GF-D8 (cell line): Measurements from ENCODE around the gene NOM1.
"Not testable (repeated sequence)": the region's sequence is repeated elsewhere in the genome, so short reads cannot be mapped to it uniquely, and the experiment has no call there.

Experiments
- DNase-seq: peaks from one replicate; lab custom pipeline; 2025; lab: John Stamatoyannopoulos, UW

Gene NOM1

DNA sequence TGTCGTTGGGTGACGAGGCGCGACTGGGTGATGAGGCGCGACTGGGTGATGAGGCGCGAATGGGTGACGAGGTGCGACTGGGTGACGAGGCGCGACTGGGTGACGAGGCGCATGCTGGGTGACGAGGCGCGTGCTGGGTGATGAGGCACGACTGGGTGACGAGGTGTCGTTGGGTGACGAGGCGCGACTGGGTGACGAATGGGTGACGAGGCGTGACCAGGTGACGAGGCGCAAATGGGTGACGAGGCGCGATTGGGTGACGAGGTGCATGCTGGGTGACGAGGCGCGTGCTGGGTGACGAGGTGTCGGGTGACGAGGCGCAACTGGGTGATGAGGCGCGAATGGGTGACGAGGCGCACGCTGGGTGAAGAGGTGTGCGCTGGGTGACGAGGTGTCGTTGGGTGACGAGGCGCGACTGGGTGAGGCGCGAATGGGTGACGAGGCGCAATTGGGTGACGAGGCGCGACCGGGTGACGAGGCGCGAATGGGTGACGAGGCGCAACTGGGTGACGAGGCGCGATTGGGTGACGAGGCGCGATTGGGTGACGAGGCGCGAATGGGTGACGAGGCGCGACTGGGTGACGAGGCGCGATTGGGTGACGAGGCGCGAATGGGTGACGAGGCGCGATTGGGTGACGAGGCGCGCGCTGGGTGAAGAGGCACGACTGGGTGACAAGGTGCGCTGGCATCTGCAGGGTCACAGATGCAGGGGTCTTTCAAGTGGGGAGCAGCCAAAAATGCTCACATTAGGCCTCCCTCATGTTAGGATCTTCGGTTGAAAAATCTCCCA is 7.9 kb upstream of the NOM1 start:
- no peak for DNase-seq

DNA sequence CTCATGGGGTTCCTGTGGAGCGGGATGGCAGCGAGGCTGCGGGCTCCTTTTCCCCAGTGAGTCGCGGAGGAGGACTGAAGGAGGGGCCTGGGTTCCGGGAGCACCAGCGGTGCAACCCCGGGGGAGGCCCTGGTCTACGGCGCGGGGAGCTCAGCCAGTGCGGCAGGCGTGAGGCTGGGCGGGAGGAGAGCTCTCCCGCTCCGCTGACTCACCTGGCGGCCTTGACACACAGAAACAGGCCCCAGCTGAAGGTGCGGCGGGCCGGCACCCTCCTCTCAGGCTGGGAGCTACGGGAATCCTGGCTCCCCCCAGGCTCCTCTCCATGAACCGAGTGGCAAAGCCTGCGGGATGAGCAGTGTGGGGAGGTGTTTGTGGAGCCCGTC is 6.8 kb upstream of the NOM1 start:
- no peak for DNase-seq

DNA sequence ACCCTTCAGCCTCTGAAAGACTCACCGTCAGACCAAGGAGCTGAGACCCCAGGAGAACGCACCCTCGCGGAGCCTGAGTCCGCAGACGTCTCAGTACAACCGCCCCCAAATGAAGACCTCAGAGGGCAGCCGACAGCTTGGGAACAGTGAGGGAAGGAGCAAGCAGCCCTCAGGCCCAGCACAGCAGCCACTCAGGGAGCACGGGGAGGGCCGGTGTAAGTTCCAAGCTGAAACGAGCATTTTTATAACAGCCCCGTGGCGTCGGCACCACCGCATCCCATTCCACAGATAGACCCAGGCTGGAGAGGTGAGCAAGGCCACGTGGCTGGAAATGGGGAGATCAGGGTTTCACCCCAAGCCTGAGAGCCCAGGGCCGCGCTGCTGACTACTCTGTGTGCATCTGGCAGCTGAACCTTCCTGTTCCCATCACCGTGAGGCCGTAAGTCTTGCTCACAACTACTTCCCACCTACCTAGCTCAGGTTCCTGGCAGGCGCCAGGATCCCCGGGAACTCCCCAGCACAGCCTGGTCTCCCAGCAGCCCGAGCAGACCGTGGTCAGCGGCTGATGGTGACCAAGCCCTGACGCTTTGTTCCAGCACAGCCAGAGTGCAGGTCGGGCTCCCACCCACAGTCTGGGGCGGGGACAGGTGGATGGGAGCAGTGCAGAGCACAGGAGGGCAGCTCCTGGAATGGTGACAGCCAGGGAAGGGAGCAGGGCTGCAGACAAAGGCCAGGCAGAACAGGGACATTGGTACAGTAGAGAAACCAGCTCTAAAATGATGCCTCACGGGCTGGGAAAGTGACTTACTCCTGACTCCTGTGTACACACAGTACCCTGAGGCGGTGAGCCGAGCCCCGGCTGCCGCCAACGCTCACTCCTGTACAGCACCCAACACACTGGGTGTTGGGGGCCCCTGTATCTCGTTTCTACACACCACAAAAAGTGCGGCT is 6.1 kb upstream of the NOM1 start:
- DNase-seq, result no peak

DNA sequence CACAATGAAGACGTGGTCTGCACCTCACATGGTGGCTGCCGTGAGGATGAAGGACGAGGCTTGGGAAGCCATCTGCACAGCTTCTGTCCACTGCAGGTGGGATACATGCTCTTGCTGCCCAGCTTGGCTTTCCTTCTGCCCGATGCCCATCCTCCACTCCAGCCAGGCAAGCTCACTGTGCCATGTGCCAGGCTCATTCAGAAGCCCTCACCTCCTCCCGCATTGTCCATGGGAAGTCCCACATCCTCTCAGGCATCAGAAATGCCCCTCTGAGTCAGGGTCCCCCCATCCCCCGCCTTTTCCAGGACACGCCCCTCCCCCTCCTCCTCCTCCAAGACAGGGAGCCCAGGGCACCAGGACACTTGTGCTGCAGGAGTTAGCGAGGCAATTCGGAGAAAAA is 4.6 kb upstream of the NOM1 start:
- no peak for DNase-seq

DNA sequence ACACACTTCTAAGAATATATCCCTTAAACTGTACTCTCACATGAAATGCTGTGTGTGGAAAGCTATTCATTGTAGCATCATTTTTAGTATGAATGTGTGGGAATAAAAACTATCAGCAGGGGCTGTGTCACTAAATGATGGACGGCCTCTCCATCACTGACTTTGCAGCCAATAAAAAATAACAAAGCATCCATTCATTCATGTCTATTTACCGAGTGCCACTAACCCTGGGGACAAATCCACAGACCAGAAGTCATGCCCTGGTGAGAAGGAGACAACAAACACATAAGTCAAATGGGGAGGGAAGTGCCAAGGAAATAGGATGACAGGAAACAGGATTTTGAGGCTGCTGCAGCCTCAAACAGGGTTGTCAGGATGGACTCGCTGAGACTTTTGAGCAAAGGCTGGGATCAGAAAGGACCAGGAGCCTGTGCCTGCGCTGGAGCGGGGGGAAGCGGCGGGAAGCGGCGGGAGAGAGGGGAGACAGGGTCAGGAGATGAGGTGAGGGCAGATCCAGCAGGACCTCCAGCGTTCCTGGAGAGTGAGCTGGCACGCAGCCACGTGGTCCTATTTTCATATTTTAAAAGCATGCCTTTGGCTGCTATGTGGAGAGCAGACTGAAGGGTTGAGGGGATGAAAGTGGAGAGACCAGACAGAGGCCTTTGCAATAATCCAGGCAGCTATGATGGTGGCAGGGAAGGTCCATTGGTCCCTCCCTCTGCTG is 2.2 kb upstream of the NOM1 start:
- no peak for DNase-seq

DNA sequence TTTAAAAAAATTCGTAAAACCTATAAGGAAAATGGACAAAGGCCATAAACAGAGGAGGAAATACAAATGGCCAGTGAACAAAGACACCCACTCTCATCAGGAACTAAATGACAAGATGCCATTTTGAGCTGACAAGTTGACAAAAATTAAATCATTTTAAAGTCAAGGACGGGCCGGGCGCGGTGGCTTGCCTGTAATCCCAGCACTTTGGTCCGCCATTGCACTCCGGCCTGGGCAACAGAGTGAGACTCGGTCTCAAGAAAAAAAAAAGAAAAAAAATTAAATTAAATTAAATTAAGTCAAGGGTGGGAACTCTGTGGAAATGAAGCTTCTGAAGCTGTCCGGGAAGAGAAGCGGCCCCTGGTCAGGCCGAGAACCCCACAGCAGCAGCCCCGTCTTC is 1.2 kb upstream of the NOM1 start:
- no peak for DNase-seq

DNA sequence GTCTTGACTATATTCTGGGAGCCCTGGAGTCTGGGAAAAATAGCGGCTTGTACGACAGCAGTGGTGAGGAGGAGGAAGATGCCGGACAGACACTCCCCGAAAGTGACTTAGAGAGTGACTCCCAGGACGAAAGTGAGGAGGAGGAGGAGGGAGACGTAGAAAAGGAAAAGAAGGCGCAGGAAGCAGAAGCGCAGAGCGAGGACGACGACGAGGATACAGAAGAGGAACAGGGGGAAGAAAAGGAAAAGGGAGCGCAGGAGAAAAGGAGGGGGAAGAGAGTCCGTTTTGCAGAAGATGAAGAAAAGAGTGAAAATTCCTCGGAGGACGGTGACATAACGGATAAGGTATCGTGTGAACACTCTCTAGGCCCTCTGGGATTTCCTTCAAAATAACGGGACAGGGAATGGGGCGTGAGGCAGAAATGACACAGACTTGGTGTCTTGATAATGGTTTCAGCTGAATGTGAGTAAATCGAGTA is 908 bp downstream of the NOM1 start:
- DNase-seq, result no peak

DNA sequence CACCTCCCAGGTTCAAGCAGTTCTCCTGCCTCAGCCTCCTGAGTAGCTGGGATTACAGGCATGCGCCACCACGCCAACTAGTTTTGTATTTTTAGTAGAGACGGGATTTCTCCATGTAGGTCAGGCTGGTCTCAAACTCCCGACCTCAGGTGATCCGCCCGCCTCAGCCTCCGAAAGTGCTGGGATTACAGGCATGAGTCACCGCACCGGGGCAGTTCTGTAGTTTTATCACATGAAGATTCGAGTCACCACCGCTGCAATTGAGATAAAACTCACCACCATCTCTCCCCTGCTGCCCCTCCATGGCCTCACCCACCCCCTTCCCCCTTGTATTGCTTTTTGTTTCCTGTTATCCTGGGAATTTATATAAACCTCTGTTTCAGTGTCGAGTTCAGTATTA is 3.7 kb downstream of the NOM1 start:
- DNase-seq, result not testable (repeated sequence)

DNA sequence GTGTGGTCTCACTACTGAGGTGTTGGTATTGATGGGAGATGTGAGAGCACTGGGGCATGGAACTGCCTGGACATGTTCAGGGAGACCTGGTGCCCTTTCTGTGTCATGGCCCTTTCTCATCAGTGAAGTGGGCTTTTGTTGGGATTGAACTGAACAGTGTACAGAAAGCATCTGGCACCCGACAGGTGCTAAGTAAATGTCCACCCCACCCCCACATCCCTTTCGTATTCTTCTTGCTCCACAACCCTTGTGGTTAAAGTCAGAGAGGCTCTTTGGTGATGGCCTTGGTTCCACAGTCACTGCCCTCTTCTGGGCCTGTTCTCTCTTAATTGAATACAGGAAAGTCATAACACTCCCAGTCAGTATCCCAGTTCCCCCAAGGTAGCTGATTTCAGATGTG is 5.4 kb downstream of the NOM1 start:
- DNase-seq, result no peak

DNA sequence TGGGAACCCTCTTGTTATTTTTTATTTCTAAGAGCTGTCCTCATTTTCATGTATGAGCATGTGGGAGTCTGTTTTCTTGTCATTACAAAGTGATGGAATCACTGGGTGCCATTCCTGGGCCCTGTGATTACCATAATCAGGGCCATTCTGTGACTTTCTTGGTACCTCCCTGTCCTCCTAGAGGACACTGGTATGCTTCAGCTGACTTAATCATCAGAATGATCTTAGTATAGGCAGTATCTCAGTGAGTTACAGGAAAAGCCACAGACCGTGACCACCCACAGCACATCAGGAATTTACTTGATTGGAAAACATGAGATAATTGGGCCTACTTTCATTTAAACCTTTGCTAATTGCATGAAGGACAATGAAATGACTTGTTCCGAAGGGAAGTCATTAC is 7.2 kb downstream of the NOM1 start:
- DNase-seq, result no peak

DNA sequence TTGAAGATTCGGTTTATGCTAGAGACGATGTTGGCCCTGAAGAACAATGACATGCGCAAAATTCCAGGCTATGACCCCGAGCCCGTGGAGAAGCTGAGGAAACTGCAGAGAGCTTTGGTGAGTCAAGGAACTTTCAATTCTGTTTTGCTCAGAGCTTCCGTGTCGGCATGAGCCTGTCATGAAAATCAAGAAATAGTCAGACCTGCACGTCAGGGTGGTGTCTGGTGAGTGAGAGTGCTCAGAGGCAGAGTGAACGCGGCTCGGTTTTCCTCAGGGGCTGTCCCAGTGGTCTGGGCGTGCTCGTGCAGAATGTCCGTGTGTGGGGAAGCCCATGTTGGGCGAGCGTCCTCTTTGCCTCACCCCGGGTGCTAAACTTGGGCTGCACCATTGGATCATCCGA is 12.6 kb downstream of the NOM1 start:
- no peak for DNase-seq

DNA sequence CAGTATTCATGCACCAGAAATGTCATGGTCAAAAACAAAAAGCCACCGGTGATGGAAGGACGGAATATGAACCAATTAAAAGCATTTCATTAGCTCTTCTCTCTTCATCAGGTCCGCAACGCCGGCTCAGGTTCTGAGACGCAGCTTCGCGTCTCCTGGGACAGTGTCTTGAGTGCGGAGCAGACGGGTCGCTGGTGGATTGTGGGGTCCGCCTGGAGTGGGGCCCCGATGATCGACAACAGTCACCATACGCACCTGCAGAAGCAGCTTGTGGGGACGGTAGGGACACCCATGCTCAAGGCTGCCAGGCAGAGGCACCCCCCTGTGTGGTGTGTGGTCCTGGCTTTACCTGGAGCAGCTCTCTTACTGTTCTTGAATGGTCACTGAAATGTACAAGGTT is 13.4 kb downstream of the NOM1 start:
- no peak for DNase-seq

DNA sequence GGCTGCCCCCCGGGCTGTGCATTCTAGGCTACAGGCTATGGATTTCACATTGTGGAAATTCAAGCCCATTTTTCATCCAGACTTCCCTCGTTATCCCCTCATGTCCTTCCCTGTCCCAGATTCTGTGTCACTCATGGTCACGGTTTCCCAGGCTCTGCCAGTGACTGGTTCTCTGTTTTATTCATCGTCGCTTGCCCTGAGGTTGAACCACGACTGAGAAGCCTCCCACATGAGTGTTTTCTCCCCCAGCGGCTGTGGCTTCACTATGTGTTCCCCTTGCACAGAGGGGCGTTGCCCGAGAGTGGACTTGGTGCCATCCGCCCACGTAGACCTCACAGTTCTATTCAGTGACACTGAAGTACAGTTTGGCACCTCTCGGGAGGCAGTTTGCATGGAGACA is 14.0 kb downstream of the NOM1 start:
- no peak for DNase-seq

DNA sequence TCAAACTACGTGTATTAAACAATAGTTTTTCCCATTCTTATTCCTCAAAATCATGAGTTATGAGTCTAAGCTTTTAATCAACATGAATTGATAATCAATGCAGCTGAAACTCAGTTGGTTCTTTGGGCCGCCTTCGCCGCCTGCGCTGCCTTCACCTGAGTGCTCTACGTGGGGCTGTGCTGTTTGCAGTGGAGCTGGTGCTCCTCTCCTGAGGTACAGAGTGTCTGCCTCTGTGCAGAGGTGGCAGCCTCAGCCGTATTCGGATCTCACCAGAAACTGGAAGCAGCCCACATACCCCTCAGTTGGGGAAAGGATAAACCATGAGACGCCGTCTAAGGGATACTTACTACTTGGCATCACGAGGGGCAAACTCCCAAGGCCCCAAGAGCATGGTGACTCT is 15.5 kb downstream of the NOM1 start:
- no peak for DNase-seq

DNA sequence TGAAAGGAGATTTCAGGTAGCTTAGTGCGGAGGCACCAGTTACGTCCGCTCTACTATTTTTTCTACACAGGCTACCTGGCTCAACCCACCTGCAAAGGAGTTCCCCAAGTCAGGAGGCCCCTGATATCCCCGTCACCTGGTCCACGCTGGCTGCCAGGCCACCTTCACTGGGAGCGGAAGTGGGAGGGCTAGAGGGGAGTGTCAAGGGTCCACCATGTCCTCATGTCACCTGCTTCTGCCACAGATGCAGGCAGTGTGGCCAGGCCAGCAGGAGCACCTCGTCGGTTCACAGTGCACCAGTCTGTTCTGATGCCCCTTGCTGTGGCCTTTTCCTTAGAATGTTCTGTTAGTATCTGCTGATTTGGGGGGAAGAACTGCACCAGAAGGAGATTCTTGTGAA is 16.9 kb downstream of the NOM1 start:
- DNase-seq, result no peak

DNA sequence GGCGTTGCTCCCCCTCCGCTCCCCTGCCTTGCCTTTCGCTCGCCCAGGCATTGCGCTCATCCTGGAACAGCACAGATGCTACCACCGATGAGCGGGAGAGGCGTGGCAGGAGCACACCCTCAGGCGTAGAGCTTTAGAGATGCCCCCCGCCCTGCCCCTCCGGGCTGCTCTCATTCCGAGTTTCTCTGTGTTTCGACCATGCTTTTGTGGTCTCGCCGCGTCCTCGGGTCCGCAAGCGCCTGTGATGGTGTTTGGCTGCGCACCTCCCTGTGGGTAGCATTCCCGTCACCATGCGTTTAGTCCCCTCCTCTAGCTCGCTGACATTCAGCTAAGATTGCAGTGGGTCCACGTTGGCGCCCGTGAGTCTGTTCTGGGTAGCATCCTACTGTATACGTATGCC is 18.7 kb downstream of the NOM1 start:
- DNase-seq, result no peak

DNA sequence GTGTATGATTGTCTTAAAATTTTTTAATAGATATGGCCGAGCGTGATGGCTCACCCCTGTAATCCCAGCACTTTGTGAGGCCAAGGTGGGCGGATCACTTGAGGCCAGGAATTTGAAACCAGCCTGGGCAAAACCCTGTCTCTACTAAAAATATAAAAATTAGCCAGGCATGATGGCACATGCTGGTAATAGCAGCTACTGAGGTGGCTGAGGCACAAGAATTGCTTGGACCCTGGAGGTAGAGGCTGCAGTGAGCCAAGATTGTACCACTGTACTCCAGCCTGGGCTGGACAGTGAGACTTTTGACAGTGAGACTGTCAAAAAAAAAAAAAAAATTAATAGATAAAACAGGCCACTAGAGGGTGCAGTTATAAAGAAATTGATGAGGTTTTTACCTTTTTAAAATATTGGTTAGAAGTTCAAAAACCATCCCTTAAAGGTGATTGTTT is 20.5 kb downstream of the NOM1 start:
- no peak for DNase-seq

DNA sequence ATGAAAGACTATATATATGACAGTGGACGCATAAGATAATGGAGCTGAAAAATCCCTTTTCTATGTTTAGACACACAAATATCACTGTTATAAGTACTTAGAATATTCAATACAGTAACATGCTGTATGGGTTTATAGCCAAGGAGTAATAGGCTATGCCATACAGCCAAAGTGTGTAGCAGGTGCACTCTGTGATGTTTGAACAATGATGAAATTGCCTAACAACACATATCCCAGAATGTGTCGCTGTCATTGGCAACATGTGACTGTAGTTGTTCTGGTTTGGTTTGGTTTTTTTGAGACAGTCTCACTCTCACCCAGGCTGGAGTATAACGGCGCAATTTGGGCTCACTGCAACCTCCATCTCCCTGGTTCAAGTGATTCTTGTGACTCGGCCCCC is 26.1 kb downstream of the NOM1 start:
- no peak for DNase-seq

DNA sequence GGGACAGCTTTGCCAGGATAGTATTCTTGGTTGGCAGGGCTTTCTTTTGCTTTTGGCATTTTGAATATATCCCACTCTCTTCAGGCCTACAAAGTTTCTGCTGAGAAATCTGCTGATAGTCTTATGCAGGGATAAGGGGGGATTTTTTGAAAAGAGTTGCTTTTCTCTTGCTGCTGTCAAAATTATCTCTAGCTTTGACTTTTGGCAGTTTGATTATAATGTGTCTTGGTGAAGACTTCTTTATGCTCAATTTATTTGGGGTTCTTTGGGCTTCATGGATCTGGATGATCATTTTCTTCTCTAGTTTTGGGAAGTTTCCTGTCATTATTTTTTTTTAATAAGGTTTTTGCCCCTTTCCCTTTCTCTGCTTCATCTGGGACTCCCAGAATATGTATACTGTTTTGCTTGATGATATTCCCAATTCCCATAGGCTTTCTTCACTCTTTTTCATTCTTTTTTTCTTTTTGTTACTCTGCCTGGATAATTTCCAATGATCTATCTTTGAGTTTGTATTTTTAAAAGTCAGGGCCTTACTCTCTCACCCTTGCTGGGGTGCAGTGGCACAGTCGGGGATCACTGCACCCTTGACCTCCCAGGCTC is 29.6 kb downstream of the NOM1 start:
- no peak for DNase-seq

DNA sequence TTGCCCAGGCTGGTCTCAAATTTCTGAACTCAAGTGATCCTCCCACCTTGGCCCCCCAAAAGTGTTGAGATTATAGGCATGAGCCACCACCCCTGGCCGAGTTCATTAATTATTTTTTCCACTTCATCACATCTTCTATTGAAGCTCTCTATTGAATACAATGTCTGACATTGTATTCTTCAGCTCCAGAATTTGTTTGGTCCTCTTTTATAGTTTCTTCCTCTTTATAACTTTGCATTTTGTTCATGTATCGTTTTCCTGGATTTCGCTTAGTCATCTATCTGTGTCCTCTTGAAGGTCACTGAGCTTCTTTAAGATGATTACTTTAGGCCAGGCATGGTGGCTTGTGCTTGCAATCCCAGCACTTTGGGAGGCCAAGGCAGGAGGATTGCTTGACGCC is 30.2 kb downstream of the NOM1 start:
- no peak for DNase-seq

DNA sequence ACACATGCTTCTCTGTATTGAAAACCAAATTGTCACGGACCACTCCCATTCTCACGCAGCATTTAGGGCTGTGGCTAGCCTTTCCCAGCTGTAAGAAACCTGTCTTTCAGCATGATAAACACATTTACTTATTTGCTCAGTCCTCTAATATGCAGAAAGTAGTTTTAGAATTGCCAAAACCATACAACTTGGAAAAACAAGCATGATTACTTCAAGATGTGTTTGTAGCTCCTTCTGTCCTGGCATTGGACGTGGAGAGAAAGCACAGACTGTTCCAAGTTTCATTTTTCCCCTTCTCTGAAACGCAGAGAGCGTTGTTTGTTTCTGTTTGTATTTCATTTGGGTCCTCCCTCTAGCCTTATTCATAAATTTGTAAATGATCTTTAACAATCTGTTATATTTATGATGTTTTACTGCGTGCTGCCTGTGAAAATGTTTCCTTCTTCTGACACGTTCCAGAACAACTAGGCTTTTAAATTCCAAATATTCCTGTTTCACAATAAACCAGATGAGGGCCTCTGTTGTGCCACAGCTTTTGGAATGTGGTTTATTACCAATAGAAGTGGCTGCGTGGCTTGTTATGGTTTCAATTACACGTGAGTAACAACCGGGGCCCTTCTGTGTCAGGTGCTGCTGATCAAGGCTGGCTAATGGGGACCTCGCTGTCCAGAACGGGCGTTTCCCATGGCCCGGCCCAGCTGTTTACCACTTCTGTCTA is 34.8 kb downstream of the NOM1 start:
- DNase-seq, result no peak
